Activated naive CD4-positive, alpha-beta T cell treated with Interleukin-2 at 50 U/mL for 16 hours (primary cell): Measurements from ENCODE around the gene KCNC3.
A peak's percentile ranks its signal among the peaks of the same experiment; 100 is the strongest.
"Not testable (repeated sequence)": the region's sequence is repeated elsewhere in the genome, so short reads cannot be mapped to it uniquely, and the experiment has no call there.

Experiments used
- DNase-seq: peaks from one replicate; pipeline ENCODE4 v3.0.0-alpha.2; 2020

Gene KCNC3

GRCh38 chr19:50353487-50353880 is 24.3 kb upstream of the KCNC3 start:
- DNase-seq: not testable (repeated sequence)

- DNase-seq: no peak
These were observed 23.1 kb upstream of the KCNC3 start for GRCh38 chr19:50352242-50352641.

GRCh38 chr19:50349277-50350057 is 20.3 kb upstream of the KCNC3 start:
- no peak for DNase-seq

DNA sequence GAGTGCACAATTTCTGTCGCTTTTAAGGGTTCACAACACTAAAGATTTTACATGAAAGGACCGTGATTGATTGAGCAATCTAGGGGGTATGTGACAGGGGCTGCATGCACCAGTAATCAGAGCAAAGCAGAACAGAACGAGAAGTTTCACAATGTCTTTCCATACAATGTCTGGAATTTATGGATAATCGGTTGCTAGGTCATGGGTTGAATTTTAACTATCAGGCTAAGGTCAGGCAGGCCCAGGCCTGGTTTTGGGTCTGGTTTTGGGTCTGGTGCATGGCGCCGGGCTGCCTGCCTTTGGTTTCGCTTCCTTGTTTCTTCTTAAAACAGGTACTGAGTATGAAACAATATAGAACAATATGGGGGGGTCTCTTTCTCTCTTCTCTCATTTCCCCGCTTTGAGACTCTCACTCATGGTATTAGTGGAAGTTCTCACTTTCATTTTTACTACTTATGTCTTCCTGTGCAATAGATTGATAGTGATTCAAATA is 18.0 kb upstream of the KCNC3 start:
- DNase-seq: peak; percentile 50

DNA sequence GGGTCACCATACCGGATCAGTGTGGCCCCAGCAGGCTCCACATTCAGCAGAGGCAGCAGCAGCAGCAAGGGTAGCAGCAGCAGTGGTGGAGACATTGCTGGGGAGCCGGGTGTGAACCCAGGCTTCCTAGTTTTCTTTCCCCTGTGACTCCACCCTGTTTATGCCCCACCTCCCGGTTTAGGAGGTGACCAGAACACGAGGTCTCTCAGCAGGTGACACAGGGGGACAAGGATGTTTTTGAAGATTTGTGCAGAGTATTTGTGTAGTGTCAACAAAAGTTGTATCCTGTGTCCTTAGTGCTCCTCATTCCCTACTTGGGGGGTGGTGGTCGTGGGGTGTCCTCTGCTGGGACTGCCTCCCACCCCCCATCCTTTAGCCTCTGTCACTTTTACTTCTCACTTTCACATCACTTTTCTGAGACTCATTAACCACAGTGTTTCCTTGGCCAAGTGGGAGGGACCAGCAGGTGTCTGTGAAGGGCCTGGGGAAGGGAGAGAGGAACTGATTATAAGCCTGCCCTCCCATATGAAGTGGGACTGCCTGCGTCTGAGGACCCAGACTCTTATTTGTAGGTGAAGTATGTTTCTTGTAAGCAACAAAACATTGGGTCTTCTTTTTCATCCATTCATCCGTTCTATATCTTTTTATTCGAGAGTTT is 15.6 kb upstream of the KCNC3 start:
- no peak for DNase-seq

- DNase-seq: no peak
These were observed 12.0 kb upstream of the KCNC3 start for GRCh38 chr19:50341091-50341564.

DNA sequence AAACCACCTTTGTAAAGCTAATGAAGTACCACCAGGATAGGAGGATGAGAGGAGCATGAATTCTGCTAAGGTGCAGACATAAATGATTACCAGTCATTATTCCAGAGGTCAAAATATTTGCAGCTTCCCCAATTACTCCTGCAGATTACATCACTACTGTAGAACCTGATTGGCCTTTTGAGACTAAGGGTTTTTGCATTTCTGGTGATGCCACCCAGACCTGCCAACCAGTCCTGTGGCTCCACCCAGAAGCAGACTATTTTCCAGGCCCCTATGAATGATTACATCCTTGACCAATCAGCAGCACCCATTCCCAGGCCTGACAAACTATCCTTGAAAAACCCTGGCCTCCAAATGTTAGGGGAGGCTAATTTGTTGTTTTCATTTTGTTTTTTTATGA is 11.2 kb upstream of the KCNC3 start:
- DNase-seq: no peak

DNA sequence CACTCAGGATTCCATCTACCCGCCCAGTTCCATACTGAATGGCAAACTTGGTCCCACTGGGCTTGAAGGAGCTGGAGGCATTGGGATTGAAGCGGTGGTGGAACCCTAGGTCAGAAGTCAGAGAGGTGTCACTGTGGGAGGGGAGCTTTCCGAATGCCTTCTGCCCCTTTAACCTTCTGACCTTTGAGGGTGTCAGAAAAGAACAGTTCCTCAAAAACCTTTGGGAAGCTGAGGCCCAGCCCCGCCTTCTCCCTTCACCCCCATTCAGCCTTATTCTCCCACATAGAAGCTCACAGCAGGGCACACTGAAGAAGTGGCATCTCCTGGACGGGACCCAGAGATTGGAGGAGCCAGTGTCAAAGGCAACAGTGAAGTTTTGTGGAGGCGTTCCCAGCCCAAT is 7.9 kb upstream of the KCNC3 start:
- DNase-seq: not testable (repeated sequence)

GRCh38 chr19:50334741-50335421 is 5.7 kb upstream of the KCNC3 start:
- no peak for DNase-seq

DNA sequence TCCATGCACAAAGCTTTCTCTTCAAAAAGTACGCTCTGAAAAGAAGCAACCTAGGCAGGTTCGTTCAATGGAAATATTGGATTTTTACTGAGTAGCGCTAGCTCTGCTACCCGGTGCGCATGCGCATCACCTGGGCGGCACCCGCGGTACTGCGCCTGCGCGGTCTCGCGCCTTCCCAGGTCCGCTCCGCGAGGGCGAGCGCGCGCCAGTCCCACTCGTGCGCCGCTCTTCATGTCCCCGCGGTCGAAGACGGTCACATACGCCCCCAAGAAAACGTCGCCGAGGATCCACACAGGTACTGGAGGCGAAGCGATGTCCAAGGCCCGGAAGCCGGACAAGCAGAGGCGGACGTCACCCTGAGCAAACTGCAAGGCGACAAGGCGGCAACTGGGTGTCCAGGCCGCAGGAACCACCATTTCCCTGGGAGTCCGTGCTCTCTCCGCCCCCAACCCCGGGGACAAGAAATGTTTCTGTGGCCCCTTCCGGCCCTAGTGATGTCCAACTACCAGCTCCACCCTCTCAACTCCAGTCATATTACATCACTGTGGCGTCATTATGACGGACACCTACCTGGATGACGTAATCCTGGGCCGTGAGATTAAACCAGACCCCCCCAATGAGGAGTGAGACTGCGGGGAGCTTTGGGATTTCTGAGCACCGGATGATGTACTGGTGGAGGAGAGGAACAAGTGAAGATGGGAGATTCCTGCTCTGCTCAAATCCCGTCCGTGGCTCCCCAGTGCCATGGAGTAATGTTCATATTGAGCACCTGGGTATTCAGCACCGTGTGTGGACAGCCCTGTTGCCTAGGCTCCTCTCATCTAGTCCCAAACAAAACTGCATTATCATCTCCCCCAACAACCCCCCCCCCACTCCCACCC is 4.8 kb upstream of the KCNC3 start:
- peak; percentile 81 for DNase-seq

DNA sequence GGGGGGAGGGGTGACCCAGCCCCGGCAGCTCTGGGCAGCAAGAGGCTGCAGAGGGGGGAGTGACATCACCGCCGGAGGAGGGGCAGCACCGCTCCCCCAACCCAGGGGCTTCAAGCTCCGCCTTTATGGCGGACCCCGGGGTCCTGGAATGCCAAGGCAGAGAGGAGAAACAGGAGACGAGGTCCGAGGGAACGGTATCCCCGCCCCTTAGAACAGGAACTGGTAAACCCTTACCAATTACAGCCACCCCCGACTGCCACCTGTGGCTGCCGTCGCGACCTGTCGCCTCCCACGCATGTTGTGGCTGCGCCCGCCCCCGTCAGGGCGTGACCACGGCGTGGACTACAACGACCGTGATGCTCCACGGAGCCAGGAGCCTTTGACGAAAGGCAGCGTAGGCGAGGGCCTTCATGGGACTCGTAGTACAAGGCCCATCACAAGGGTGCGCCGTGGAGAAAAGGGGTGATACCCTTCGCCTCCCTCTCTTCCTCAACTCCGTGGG is 4.1 kb upstream of the KCNC3 start:
- peak; percentile 91 for DNase-seq

DNA sequence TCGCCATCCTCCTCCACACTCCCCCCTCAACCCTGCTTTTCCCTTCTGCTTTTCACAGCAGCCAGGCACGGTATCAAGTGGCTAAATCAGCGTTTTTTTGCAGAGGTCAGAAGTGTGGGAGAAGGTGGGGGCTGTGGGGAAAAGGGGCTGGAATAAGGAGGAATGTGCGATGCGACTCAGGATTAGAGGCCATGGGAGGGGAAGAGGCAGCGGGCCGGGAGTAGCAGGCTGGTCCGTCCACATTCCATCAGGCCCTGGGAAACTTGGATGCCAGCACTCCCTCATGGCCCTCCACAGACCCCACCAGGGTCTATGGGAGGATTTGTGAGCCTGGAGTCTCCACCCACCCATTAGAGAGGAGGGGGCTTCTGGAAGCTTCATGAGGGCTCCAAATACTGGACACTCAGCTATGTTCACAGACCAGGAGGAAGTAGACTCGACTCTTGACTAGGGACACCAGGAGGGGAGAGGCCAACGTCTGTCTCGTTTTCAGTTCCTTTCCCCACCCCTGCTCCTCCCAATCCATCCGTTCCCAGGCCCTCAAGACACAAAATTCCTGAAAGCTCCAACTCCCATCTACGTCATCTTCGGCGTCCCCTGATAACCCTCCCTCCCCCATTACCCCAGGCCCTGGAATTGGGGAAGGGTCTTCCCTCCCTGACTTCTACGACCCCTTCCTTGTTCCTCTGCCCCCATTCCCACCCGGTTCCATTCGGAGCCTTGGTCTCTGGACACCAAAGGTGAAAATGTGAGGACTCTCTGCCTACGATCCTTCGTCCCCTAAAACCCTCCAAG is 3.3 kb upstream of the KCNC3 start:
- DNase-seq: no peak

- no peak for DNase-seq
These were observed 2.7 kb upstream of the KCNC3 start for GRCh38 chr19:50331994-50332243.

DNA sequence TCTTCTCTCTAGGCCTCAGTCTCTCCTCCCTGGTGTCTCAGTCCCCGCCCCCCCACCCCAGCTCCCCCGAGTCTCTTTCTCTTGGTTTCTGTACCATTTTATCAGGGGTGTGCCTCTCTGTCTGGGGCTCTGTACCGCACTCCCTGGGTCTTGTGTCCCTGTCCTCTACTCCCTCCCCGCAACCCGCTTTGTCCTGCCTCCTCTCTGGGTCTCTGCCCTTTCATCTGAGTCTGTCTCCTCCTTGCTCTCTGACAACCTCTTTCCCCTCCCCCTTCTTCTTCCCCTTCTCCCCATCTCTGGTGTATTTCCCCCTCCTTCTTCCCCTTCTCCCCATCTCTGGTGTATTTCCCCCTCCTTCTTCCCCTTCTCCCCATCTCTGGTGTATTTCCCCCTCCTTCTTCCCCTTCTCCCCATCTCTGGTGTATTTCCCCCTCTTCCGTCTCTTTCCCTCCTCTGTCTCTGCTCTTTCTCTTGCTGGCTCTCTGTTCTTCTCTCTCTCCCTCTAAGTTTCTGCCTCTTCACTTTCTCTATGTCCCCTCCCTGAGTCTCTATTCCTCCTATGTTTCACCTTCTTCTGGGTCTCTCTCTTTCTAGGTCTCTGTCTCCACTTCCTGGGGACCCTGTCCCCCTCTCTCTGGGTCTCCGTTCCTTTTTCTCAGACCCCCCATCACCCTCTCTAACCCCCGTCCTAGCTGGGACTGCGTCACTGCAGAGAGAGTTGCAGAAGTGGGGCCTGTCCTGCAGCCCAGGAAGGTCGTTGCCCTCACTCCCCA is 2.2 kb upstream of the KCNC3 start:
- DNase-seq: no peak

GRCh38 chr19:50330365-50331078 is 1.3 kb upstream of the KCNC3 start:
- peak; percentile 78 for DNase-seq

GRCh38 chr19:50329926-50330294 is 733 bp upstream of the KCNC3 start:
- DNase-seq: peak; percentile 8

DNA sequence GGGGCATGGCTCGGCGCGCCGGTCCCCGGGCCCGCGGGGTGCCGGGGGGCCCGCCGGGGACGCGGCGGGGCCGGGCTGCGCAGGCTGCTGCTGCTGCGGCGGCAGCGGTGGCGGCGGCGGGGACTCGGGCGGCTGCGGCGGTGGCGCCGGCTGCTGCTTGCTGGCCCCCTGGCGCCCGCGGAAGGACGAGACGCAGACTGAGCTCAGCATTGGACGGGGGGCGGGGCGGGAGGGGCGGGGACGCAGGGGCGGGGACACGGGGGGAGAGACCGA is 368 bp downstream of the KCNC3 start:
- no peak for DNase-seq

GRCh38 chr19:50328224-50328872 is 829 bp downstream of the KCNC3 start:
- peak; percentile 51 for DNase-seq

DNA sequence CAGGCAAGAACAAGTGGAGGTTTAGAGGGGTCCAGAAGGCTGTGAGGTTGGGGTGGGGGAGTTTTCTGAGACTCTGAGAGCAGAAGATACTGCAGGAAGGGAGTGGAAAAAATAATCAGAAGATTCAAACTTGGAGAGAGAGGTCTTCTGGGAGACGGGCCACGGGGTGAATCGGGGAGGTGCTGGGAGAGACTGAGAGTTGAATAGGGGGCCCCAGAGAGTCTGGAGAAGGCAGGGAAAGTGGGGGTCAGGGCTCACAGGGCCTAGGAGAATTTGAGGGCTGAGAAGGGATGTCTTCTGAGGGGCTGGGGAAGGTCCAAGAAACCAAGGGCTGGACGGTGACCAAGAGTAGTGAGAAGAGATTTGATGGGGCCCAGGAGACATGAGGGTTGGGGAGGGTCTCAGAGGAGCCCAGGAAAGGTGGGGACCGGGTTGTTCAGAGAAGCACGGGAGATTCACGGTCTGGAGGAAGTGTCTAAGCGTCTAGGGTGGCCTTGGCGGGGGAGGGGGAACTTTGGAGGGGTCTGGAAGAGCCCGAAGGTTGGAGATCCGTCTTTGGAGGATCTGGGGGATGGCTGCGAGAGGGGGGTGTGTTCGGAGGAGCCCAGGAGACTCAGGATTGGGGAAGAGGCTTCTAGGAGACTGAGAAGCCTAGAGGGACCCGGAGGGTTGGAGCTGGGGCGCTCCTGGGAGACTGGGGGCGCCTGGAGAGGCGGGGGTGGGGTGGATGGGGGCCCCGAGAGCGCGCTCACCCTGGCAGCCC is 1.5 kb downstream of the KCNC3 start:
- DNase-seq: no peak
